Large intestine (tissue), 3 donors: Measurements from ENCODE around the gene GATAD2A. TPM values are rescaled to one million over a fixed set of nuclear protein-coding genes. Genes with fewer than 3 reads are reported as not detected.

Source experiments
- DNase-seq, 2 donors: peaks; one replicate each; pipeline versions ENCODE4 v3.0.0 to v3.0.0-alpha.2; 2013
- H3K27ac ChIP-seq: one replicate; pipeline ENCODE4 v1.5.1; 2013; ENCODE audit warnings: low read length
- H3K27me3 ChIP-seq: 2 replicates; pipeline ENCODE4 v1.6.1; 2013; ENCODE audit warnings: low read length; ENCODE audit not compliant: control insufficient read depth, insufficient read depth
- H3K36me3 ChIP-seq: 2 replicates; pipeline ENCODE4 v1.6.1; 2013; ENCODE audit warnings: low read length; ENCODE audit not compliant: control insufficient read depth, insufficient read depth
- H3K4me1 ChIP-seq: one replicate; pipeline ENCODE4 v1.6.1; 2013; ENCODE audit warnings: low read length; ENCODE audit not compliant: control insufficient read depth, insufficient read depth
- H3K4me3 ChIP-seq: one replicate; pipeline ENCODE4 v1.5.1; 2013; ENCODE audit warnings: low read length
- H3K9me3 ChIP-seq: one replicate; pipeline ENCODE4 v1.6.1; 2013; ENCODE audit warnings: mild to moderate bottlenecking, low read depth, low read length, moderate library complexity; ENCODE audit not compliant: control insufficient read depth
- WGBS: methylation state at CpG from one replicate; pipeline ENCODE4 v1.1.5; 2013; ENCODE audit warnings: low lambda C conversion rate; ENCODE audit not compliant: insufficient coverage; 5-methylcytosine and 5-hydroxymethylcytosine counted together
- polyA plus RNA-seq: library from polyadenylated mRNA; unstranded; fragments of 120-200 nt; gene quantifications from one replicate; pipeline ENCODE4 v1.2.1, GENCODE V29; 2013

The GATAD2A gene
- polyA plus RNA-seq, 1 donor = 46.8 TPM

DNA sequence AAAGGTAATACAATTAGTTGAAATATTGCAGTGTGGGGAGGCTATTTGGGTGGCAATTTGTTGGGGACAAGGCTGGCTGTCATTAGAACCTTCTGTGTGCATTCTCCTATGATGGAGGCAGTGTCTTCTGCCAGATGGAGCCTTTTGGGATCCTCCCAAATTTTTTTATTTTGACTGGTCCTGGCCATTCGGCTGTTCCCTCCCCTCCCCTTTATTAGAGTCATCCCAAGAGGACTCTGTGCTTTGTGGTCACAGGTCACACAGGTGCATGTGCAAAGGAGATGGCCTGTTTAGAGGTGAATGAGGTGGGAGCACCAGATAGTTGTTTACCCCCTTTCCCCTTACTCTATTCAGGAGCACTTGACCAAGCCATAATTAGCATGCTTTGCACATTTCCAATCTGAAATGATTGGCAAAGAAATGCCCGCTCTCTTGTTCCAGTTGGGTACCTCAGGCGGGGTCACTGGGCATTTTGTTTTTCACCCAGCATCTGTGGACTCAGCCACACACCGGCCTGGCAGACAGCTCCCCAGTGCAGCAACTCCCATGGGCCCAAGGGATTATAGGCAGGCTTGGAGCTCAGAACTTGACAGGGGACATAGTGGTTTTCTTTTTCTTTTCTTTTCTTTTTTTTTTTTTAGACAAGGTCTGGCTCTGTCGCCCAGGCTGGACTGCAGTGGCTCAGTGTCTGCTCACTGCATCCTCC is 19.8 kb downstream of the GATAD2A start:
- Histone ChIP-seq H3K4me1 (no peaks in the 10 kb centered on the region), H3K4me3 (no peak overlapping the region), H3K27ac (no peak overlapping the region), H3K27me3 (no peaks in the 10 kb centered on the region), H3K9me3 (no peaks in the 10 kb centered on the region), H3K36me3 (peaks cover 11% of the 10 kb centered on the region)
- WGBS = 40% methylated on average over 1 of the region's 5 CpGs
- DNase-seq = no peak

DNA sequence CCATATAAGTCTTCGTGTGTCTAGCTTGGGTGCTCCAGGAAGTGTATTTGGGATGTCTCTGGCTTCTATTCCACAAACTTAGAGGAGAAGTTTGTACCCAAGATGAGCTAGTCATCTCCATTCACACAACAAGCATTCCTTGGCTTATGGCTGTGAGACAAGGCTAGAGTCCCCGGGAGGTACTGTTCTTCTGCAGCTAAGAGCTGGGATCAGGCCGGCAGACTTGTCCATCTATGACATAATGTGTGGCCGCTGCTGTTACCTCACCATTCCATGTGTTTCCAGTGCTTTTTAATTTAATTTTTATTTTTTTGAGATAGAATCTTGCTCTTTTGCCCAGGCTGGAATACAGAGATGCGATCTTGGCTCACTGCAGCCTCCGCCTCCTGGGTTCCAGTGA is 20.7 kb downstream of the GATAD2A start:
- no CpG with 5 or more reads among the region's 6 CpGs for WGBS
- DNase-seq = no peak
- Histone ChIP-seq H3K4me1 (no peaks in the 10 kb centered on the region), H3K27ac (no peak overlapping the region), H3K9me3 (no peaks in the 10 kb centered on the region), H3K36me3 (peaks cover 11% of the 10 kb centered on the region), H3K4me3 (no peak overlapping the region), H3K27me3 (no peaks in the 10 kb centered on the region)

DNA sequence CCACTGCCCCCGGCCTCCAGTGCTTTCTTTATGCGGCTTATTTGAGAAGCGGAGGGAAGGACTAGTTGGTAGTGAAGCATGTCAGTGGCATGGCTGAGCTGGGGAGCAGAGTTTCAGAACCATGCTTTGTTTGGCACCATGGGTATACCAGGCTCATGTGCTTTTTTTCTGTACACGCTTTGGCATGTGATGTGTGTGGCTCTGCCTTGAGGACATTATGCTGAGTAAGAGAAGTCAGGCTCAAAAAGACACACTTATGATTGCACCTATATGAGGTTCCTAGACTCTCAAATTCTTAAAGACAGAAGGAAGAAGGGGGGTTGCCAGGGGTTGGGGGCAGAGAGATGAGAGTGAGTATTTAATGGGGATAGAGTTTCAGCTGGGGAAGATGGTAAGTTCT is 21.3 kb downstream of the GATAD2A start:
- no peak for DNase-seq
- Histone ChIP-seq H3K4me1 (no peaks in the 10 kb centered on the region), H3K27ac (no peak overlapping the region), H3K36me3 (peaks cover 11% of the 10 kb centered on the region), H3K9me3 (no peaks in the 10 kb centered on the region), H3K4me3 (no peak overlapping the region), H3K27me3 (no peaks in the 10 kb centered on the region)
- no CpG with 5 or more reads among the region's 4 CpGs for WGBS

DNA sequence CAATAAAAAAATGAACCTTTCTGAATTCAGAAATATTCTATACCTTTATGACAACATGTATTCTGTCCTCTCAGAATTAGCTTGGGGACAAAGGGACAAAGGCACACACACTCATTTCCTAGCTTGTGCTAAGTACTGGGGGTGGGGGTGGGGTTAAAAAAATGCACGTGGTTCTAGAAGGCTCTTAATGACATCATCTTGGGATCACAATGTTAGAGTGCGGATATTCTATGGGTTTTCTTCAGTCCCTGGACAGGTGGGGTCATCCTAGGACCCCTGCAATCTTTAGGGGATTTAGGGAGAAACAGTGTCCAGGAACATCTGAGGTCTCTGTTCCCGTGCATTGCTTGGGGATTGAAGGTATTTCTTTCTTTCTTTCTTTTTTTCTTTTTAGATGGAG is 21.8 kb downstream of the GATAD2A start:
- H3K27ac ChIP-seq = no peak overlapping the region
- no CpG with 5 or more reads among the region's 3 CpGs for WGBS
- no peak for DNase-seq
- peaks cover 11% of the 10 kb centered on the region for H3K36me3 ChIP-seq
- H3K4me1 ChIP-seq = no peaks in the 10 kb centered on the region
- H3K9me3 ChIP-seq = no peaks in the 10 kb centered on the region
- no peaks in the 10 kb centered on the region for H3K27me3 ChIP-seq
- no peak overlapping the region for H3K4me3 ChIP-seq

DNA sequence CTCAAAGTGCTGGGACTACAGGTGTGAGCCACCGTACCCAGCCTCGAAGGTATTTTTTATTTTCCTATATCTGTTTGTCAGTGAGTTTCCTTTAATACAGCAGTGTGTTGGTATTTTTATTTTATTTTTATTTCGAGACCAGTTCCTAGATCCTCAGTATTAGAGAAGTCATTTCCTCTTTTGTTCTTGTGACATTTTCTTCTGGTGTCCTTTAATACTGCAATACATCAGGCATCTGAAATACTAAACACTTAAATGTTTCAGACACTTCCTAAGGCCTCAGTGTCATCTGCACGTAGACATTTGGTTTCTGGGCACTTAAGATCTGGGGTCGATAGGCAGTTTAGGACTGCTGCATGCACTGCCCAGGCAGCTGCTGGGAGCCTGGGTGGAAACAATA is 22.5 kb downstream of the GATAD2A start:
- Histone ChIP-seq H3K27ac (no peak overlapping the region), H3K27me3 (no peaks in the 10 kb centered on the region), H3K36me3 (peaks cover 11% of the 10 kb centered on the region), H3K9me3 (no peaks in the 10 kb centered on the region), H3K4me1 (no peaks in the 10 kb centered on the region), H3K4me3 (no peak overlapping the region)
- DNase-seq = no peak
- 100% methylated on average over 1 of the region's 5 CpGs for WGBS

DNA sequence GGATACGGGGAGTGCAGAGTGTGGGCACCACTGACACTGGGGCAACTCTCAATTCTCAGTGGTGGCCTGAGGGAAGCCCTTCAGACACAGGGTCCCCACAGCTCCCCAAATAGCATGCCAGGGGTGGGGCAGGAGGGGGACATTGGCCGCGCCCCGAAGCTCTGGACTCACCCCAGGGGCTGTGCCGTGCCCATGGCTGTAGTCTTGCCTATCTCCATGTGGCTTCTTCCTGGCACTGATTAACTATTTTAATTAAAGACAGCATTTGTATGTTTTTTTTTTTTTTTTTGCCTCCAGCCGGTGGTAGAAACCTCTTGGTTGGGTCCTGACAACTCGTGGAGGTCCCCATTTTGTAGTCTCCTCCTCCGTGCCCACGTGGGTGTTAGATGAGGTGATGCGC is 23.3 kb downstream of the GATAD2A start:
- no peaks in the 10 kb centered on the region for H3K4me1 ChIP-seq
- no peak overlapping the region for H3K4me3 ChIP-seq
- no peak for DNase-seq
- WGBS = 100% methylated on average over 1 of the region's 10 CpGs
- no peaks in the 10 kb centered on the region for H3K9me3 ChIP-seq
- H3K36me3 ChIP-seq = peaks cover 11% of the 10 kb centered on the region
- no peak overlapping the region for H3K27ac ChIP-seq
- no peaks in the 10 kb centered on the region for H3K27me3 ChIP-seq

DNA sequence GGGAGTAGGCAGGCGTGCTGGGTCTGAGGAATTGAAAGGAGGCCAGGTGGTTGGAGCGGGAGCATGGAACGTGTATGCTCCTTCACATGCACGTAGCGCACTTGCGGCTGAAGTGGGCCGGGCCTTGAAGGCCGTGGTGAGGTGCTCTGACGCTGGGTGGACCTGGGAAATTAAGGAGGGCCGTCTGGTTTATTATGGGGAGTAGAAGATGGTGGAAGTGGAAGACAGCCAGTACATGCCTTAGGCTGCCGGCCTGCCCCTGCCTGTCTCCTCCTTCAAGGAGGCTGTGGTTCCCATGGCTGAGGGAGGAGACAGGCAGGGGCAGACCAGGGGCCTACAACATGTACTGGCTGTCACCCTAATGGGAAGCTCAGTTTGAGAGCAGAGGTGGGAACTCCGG is 23.9 kb downstream of the GATAD2A start:
- no peaks in the 10 kb centered on the region for H3K4me1 ChIP-seq
- no peak for DNase-seq
- H3K27me3 ChIP-seq = no peaks in the 10 kb centered on the region
- H3K9me3 ChIP-seq = no peaks in the 10 kb centered on the region
- H3K36me3 ChIP-seq = peaks cover 9% of the 10 kb centered on the region
- WGBS = 100% methylated on average over 1 of the region's 12 CpGs
- H3K27ac ChIP-seq = no peak overlapping the region
- no peak overlapping the region for H3K4me3 ChIP-seq

DNA sequence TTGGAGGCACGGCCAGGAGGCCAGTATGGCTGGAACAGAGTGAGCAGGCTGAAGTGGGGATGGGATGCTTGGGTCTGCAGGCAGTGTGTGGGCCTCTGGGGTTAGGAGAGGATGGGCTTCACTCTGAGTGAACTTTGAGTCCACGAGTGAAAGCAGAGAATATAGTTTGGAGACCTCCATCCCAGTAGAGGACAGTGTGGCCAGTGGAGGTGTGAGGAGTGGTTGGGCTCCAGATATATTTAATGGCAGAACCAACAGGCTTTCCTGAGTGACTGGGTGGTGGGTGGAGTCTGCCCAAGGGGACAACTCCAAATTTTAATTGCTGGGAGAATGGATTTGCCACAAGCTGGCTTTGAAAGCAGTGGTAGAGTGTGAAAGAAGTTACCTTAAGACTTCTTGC is 27.3 kb downstream of the GATAD2A start:
- peaks cover 11% of the 10 kb centered on the region for H3K36me3 ChIP-seq
- H3K27ac ChIP-seq = no peak overlapping the region
- WGBS = no CpG with 5 or more reads among the region's 2 CpGs
- no peaks in the 10 kb centered on the region for H3K27me3 ChIP-seq
- H3K4me3 ChIP-seq = no peak overlapping the region
- no peaks in the 10 kb centered on the region for H3K9me3 ChIP-seq
- DNase-seq = no peak
- no peaks in the 10 kb centered on the region for H3K4me1 ChIP-seq

DNA sequence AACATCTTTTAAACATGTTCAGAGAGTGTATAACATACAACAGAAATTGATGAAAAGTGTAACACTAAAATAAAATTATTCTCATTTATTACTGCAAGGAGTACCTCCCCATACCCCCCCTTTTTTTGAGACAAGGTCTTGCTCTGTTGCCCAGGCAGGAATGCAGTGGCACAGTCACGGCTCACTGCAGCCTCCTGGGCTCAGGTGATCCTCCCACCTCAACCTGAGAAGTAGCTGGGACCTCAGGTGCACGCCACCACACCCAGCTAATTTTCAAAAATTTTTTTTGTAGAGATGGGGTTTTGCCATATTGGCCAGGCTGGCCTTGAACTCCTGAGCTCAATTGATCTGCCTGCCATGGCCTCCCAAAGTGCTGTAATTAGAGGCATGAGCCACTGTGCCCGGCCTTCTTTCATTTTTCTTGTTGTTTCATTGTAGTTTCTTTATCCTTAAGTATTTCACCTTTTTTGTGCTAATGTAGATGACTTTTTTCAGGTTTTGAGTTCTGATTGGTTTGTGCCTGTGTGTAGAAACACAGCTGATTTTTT is 28.3 kb downstream of the GATAD2A start:
- WGBS = no CpG with 5 or more reads among the region's 3 CpGs
- H3K4me1 ChIP-seq = no peaks in the 10 kb centered on the region

DNA sequence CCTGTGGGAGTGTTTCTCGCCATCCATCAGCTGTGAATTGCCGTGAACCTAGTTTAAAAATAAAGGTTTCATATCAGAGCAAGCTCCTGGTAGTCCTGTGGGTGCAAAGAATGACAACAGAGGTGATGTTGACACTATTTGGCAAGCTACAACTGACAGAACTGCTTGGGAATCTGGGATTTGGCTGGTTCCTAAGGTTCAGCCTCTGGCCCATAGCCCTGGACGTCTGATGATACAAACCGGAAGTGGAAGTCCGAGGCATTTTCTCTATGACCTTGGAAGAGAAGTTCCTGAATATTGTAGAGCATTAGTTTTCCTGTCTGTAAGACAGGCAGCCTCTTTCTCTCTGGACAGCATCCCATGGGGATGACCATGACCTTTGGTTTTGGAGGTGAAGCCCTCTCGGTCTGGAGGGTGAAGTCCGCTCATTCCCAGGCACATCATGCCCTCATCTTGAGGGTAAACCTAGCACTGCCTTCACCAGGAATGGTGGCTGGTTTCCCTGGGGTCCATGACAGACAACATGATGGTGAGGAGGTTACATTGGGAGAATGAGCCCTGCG is 29.1 kb downstream of the GATAD2A start:
- H3K4me1 ChIP-seq = no peaks in the 10 kb centered on the region
- H3K36me3 ChIP-seq = peaks cover 4% of the 10 kb centered on the region
- H3K4me3 ChIP-seq = no peak overlapping the region
- H3K27ac ChIP-seq = no peak overlapping the region
- no peaks in the 10 kb centered on the region for H3K27me3 ChIP-seq
- no CpG with 5 or more reads among the region's 8 CpGs for WGBS
- no peak for DNase-seq
- H3K9me3 ChIP-seq = no peaks in the 10 kb centered on the region

More for the DNA sequence above, 28.3 kb downstream of the GATAD2A start:
- Histone ChIP-seq H3K27me3 (no peaks in the 10 kb centered on the region), H3K36me3 (peaks cover 4% of the 10 kb centered on the region), H3K4me3 (no peak overlapping the region), H3K27ac (no peak overlapping the region), H3K9me3 (no peaks in the 10 kb centered on the region)
- no peak for DNase-seq
